VCaP (cell line): ENCODE data around the gene GPR15LG.

ENCODE experiments used
- H3K27ac ChIP-seq: fragments of 450-650 bp; 2 replicates; pipeline ENCODE4 v1.5.1; 2017
- CTCF ChIP-seq: fragments of 450-650 bp; conservative IDR thresholded peaks from 2 replicates; pipeline ENCODE4 v1.5.1; 2017; ENCODE audit warnings: mild to moderate bottlenecking, moderate library complexity

Gene GPR15LG

GRCh38 chr10:84204122-84204521, 30.5 kb downstream of the GPR15LG start:
- no peak overlapping the region for H3K27ac ChIP-seq
- peak; percentile 6 for TF ChIP-seq CTCF

DNA sequence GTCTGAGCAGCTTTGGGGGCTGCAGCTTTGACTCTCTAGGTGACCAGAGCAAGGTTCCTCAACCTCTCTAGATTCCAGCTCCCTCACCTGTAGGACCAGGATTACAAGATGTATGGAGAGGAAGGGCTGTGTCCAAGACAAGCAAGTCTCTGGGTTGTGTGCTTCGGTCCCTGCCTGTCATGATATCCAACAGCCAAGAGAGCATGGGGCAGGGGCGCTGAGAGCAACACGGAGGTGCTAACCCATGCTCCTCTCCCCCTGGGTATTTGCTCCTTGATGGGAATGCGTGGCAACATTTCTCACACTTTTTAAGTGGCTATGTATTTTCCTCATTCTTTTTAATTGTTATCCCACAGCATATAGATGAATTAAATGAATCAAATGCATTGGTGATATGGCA, 31.0 kb downstream of the GPR15LG start:
- TF ChIP-seq CTCF = no peak
- H3K27ac ChIP-seq = no peak overlapping the region

DNA sequence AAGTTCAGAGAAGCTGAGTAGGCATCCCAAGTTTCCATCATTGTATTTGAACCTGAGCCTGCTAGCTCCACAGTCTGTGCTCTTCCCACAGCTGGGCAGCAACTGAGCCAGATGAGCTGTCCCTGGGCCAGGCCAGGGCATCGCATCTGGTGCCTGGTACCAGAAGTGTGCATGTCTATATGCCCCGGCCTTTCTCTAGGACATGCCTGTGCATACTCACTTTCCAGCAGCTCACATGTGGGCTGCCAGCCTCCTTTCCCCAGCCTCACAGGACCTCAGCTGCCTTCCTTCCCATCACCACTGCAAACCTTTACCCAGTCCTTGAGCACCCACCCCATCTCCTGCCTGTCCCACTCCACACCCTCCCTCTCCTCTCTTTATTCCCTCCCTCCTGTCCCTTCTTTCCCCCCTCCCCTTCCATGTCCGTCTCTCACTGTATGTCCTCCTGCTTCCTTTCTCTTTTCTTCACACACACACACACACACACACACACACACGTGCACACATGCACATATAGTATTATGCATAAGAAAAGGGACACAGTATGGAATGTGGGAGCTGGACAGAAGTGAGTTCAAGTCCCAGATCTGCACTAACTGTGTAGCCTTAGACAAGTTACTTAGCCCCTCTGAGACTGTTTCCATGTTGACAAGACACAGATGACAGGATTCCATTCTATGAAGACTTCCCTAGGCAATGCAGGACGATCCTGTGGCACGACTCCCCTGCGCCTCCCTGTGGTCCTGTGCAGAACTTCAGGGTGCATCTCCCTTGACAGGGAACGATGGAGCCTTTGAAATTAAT, 31.6 kb downstream of the GPR15LG start:
- no peak overlapping the region for H3K27ac ChIP-seq
- TF ChIP-seq CTCF = peak; percentile 93

DNA sequence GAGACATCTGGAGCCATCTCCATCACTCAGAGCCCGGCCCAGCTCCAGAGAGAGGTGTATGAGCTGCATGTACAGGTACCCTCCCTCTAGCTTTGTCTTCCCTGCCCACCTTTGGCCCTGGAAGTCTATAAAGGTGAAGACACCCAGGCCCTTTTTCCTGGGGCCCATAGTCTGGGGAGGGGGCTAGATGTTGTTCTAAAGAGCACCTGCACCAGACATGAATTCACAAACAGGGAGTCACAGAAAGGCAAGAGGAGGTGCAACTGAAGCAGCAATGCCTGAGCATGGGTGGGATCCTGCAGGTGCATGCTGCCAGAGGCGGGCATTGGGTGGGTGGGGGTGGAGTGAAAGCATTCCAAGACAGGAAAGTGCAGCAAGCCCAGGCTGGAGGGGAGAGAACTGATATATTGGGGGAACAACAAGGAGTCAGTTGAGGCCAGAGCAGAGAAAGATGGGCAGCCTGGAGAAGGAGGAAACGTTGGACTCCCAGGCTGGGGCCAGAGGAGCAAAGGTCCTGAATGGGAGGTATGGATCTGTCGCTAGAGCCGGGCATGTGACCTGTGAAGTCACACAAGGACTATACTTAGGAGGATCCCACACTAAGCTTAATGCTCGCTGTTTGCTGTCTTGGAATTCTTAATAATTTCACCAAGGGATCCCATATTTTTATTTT, 32.4 kb downstream of the GPR15LG start:
- no peak overlapping the region for H3K27ac ChIP-seq
- TF ChIP-seq CTCF = peak; percentile 31

DNA sequence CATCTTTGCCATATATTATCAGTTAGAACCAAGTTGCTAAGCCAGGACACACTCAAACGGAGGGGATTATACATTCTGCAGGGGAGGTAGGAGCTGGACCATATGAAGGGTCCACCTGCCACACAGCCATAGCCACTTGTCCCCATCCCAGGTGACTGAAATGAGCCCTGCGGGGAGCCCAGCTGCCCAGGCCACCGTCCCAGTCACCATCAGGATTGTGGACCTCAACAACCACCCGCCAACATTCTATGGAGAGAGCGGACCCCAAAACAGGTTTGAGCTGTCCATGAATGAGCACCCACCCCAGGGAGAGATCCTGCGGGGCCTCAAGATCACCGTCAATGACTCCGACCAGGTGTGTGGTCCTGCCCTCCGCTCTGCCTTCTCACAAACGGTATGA, 34.4 kb downstream of the GPR15LG start:
- no peak for TF ChIP-seq CTCF
- H3K27ac ChIP-seq = no peak overlapping the region

DNA sequence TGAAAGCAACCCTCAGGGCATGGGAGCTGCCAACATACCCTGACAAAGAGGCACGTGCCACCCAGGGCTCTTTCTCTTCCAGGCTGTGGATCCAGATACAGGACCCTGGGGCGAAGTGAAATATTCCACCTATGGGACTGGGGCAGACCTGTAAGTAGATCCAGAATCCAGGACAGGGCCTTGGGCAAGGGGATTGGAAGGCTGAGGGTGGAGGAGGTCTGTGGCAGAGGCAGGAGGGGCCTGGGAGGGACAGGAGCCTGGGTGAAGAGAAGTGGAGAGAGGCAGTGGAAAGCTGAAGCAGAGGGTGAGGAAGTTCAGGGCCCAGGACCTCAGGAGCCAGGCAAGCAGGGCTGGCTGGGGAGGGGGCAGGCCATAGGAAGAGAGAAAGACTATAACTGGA, 38.0 kb downstream of the GPR15LG start:
- TF ChIP-seq CTCF = no peak
- H3K27ac ChIP-seq = no peak overlapping the region

DNA sequence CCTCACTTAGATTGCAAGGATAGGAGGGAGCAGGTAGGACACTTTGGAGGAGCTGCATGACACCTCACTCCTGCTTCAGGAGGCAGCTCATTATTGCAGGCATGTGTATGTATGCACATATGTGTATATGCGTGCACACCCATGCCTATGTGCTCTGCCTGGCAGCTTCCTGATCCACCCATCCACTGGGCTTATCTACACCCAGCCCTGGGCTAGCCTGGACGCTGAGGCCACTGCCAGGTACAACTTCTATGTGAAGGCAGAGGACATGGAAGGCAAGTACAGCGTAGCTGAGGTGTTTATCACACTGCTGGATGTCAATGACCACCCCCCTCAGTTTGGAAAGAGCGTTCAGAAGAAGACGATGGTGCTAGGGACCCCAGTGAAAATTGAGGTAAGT, 38.4 kb downstream of the GPR15LG start:
- H3K27ac ChIP-seq = no peak overlapping the region
- TF ChIP-seq CTCF = no peak
